WTC11 (cell line): ENCODE results near the gene FAM240A.

Source experiments
- CBFB ChIP-seq: sonication (generic); formaldehyde crosslinking; IDR thresholded peaks from 2 replicates; pipeline ENCODE4 v1.8.1; 2022; ENCODE audit warnings: mild to moderate bottlenecking, low read depth, missing genetic modification reagents
- CTCF ChIP-seq: fragments of 200-600 bp; IDR thresholded peaks from 2 replicates; pipeline ENCODE4 v1.8.0; 2022; ENCODE audit warnings: antibody characterized with exemption
- ERG ChIP-seq: fragments of 250-450 bp; sonication (Bioruptor Pico); IDR thresholded peaks from 2 replicates; pipeline ENCODE4 v1.8.0; 2021; ENCODE audit warnings: mild to moderate bottlenecking
- ETV6 ChIP-seq: sonication (generic); formaldehyde crosslinking; IDR thresholded peaks from 2 replicates; pipeline ENCODE4 v1.8.1; 2022; ENCODE audit warnings: mild to moderate bottlenecking, missing genetic modification reagents
- NR1H2 ChIP-seq: sonication (generic); formaldehyde crosslinking; IDR thresholded peaks from 2 replicates; pipeline ENCODE4 v1.9.0; 2021; ENCODE audit warnings: mild to moderate bottlenecking, moderate library complexity, missing genetic modification reagents
- NR2C2 ChIP-seq: sonication (generic); formaldehyde crosslinking; IDR thresholded peaks from 2 replicates; pipeline ENCODE4 v1.8.0; 2022; ENCODE audit warnings: mild to moderate bottlenecking, missing genetic modification reagents
- NR3C1 ChIP-seq: sonication (generic); formaldehyde crosslinking; conservative IDR thresholded peaks from 2 replicates; pipeline ENCODE4 v1.8.1; 2023; ENCODE audit warnings: low read depth, mild to moderate bottlenecking, missing genetic modification reagents
- RELA ChIP-seq: sonication (generic); formaldehyde crosslinking; IDR thresholded peaks from 2 replicates; pipeline ENCODE4 v1.8.1; 2022; ENCODE audit warnings: missing genetic modification reagents, mild to moderate bottlenecking, borderline replicate concordance
- STAT6 ChIP-seq: sonication (generic); formaldehyde crosslinking; conservative IDR thresholded peaks from 2 replicates; pipeline ENCODE4 v1.8.1; 2023; ENCODE audit warnings: mild to moderate bottlenecking, low read depth, missing genetic modification reagents, moderate library complexity
- TCF7 ChIP-seq: sonication (generic); formaldehyde crosslinking; IDR thresholded peaks from 2 replicates; pipeline ENCODE4 v1.8.0; 2022; ENCODE audit warnings: mild to moderate bottlenecking, low read depth, missing genetic modification reagents, moderate library complexity
- TF ChIP-seq, protein P1 (sequence below): sonication (generic); formaldehyde crosslinking; IDR thresholded peaks from 2 replicates; pipeline ENCODE4 v1.8.1; 2022; ENCODE audit warnings: low read depth, missing genetic modification reagents, borderline replicate concordance
- TF ChIP-seq, protein P2 (sequence below): sonication (generic); formaldehyde crosslinking; IDR thresholded peaks from 2 replicates; pipeline ENCODE4 v1.8.0; 2022; ENCODE audit warnings: mild to moderate bottlenecking, missing genetic modification reagents

DNA sequence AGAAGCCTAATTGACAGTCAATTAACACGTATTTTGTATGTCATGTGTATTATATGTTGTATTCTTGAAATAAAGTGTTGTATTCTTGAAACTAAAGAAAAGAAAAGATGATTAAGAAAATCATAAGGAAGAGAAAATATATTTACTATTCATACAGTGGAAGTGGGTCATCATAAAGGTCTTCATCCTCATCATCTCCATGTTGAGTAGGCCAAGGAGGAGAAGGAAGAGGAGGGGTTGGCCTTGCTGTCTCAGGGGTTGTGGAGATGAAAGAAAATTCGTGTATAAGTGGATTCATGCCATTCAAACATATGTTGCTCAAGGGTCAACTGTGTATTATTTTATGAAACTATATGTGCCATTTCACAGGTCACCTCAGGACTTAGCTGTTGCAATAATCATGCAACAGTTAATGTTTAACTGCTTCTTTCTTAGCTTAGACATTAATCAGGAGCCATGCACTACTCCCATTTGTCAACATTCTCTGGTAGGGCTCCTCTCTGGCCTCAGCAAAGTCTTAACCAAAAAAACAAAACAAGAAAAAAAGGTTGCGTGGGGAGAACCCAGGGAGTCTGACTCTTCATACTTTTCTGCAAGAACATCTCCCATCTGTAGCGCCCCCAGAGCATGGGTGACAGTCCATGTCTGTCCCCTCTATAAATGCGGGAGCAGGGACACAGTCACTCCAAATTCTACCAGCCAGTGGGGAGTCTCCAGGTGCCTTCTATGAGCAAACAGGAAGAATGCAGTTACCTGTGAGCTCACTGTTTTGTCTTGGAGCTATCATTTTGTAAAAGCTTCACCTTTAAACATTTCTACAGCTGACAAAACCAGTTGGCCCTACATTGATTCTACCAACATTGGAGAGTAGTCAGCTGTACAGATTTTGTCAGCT is 26.3 kb upstream of the FAM240A start:
- TF ChIP-seq CTCF (no peak), CBFB (CRISPR knock-in tag) (no peak), RELA (CRISPR knock-in tag) (no peak), STAT6 (CRISPR knock-in tag) (no peak), NR3C1 (CRISPR knock-in tag) (no peak), NR1H2 (no peak), NR2C2 (CRISPR knock-in tag) (no peak), TCF7 (CRISPR knock-in tag) (no peak), ERG (CRISPR knock-in tag) (peak; percentile 30), ETV6 (CRISPR knock-in tag) (no peak)
- TF ChIP-seq, protein P1, sequence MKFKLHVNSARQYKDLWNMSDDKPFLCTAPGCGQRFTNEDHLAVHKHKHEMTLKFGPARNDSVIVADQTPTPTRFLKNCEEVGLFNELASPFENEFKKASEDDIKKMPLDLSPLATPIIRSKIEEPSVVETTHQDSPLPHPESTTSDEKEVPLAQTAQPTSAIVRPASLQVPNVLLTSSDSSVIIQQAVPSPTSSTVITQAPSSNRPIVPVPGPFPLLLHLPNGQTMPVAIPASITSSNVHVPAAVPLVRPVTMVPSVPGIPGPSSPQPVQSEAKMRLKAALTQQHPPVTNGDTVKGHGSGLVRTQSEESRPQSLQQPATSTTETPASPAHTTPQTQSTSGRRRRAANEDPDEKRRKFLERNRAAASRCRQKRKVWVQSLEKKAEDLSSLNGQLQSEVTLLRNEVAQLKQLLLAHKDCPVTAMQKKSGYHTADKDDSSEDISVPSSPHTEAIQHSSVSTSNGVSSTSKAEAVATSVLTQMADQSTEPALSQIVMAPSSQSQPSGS (CRISPR knock-in tag) = no peak
- TF ChIP-seq, protein P2, sequence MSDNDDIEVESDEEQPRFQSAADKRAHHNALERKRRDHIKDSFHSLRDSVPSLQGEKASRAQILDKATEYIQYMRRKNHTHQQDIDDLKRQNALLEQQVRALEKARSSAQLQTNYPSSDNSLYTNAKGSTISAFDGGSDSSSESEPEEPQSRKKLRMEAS (CRISPR knock-in tag) = no peak
